IgD-negative memory B cell (primary cell): ENCODE measurements around the gene CBLN4. TPM values are rescaled to one million over a fixed set of nuclear protein-coding genes. Genes with fewer than 3 reads are reported as not detected.

Experiments
- H3K27ac Mint-ChIP-seq, 3 donors: one replicate each; pipeline ENCODE4 v1.8.0; 2020 to 2022; ENCODE audit warnings: mild to moderate bottlenecking in 3 of 3, mixed read lengths in 3 of 3, moderate library complexity in 1 of 3
- H3K27me3 Mint-ChIP-seq: one replicate; pipeline ENCODE4 v1.8.0; 2021; ENCODE audit warnings: mixed read lengths
- H3K36me3 Mint-ChIP-seq: one replicate; pipeline ENCODE4 v1.8.0; 2020; ENCODE audit warnings: mild to moderate bottlenecking, mixed read lengths
- H3K4me1 Mint-ChIP-seq, 3 donors: one replicate each; pipeline ENCODE4 v1.8.0; 2020 to 2022; ENCODE audit warnings: mixed read lengths in 3 of 3, mild to moderate bottlenecking in 1 of 3
- H3K4me3 Mint-ChIP-seq, 4 donors: one replicate each; pipeline ENCODE4 v1.8.0; 2020 to 2022; ENCODE audit warnings: mild to moderate bottlenecking in 4 of 4, mixed read lengths in 4 of 4, moderate library complexity in 3 of 4
- H3K9me3 Mint-ChIP-seq, 3 donors: one replicate each; pipeline ENCODE4 v1.8.0; 2020 to 2021; ENCODE audit warnings: mixed read lengths in 3 of 3, mild to moderate bottlenecking in 1 of 3
- polyA plus RNA-seq: library from polyadenylated mRNA; unstranded; fragments of 300-500 nt; fragmentation: Illumina TruSeq; gene quantifications from one replicate; pipeline ENCODE4 v1.2.3, GENCODE V29; 2021

Gene CBLN4
- polyA plus RNA-seq, 1 donor from 2014 or later: not detected

- Mint-ChIP-seq H3K36me3 (no peaks in the 10 kb centered on the region), H3K27me3 (no peaks in the 10 kb centered on the region), H3K9me3 (peaks cover 3 to 4% (median 3%) of the 10 kb centered on the region in 3 donors), H3K27ac (no peak overlapping the region), H3K4me1 (no peaks in the 10 kb centered on the region), H3K4me3 (no peak overlapping the region)
Observed at GRCh38 chr20:55977690-55978459, 27.4 kb downstream of the CBLN4 start.

DNA sequence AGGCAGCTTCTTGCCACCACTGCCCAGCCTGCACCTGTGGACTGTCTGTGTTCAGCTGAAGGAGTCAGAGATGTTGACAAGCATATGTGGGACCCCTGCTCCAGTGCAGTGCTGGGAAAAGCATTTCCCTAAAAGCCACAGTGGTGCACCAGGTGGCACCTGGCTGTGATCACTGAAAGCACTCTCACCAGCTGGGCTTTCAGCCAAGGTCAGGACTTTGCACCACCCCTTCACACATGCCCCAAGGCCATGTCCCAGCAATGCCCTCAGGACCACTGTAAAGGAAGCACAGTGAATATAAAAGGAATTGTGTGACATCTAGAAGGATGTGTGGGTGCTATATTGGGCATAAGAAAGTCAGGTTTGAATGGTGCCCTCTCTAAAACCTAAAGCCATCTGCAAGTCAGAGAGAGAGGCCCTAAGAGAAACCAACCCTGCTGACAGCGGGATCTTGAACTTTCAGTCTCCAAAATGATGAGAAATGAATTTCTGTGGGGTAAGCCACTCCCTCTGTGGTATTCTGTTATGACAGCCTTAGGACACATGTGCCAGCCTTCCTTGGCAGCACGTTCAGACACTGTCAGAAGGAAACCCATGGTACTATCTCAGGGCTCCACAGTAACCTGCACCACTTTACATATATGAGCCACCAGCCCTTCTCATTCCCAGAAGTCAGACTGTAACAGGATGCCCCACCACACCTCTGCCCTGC is 30.7 kb downstream of the CBLN4 start:
- Mint-ChIP-seq H3K36me3 (no peaks in the 10 kb centered on the region), H3K4me1 (no peaks in the 10 kb centered on the region), H3K27me3 (no peaks in the 10 kb centered on the region), H3K9me3 (peaks cover 2 to 8% (median 4%) of the 10 kb centered on the region in 3 donors), H3K27ac (no peak overlapping the region), H3K4me3 (no peak overlapping the region)

DNA sequence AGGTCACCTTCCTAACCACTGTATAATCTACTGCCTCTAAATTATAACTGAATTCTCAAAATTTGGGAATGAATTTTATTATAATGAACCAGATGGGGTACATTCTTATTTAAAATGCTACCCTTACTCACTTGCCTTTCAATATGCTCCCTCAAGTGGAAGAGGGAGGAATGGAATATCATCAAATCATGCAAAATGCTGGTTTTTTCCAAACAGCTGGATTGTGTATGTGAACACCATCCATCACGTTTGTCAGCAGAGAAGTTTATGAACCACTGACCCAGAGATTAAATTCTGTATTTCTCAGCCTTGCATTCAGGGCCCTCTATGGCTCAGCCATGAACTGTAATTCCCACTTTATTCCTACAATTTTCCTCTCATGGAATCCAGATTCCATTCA is 40.5 kb downstream of the CBLN4 start:
- Mint-ChIP-seq H3K27ac (no peak overlapping the region), H3K9me3 (peaks cover 3 to 10% (median 8%) of the 10 kb centered on the region in 3 donors), H3K4me1 (no peaks in the 10 kb centered on the region), H3K4me3 (no peak overlapping the region), H3K27me3 (no peaks in the 10 kb centered on the region), H3K36me3 (no peaks in the 10 kb centered on the region)

DNA sequence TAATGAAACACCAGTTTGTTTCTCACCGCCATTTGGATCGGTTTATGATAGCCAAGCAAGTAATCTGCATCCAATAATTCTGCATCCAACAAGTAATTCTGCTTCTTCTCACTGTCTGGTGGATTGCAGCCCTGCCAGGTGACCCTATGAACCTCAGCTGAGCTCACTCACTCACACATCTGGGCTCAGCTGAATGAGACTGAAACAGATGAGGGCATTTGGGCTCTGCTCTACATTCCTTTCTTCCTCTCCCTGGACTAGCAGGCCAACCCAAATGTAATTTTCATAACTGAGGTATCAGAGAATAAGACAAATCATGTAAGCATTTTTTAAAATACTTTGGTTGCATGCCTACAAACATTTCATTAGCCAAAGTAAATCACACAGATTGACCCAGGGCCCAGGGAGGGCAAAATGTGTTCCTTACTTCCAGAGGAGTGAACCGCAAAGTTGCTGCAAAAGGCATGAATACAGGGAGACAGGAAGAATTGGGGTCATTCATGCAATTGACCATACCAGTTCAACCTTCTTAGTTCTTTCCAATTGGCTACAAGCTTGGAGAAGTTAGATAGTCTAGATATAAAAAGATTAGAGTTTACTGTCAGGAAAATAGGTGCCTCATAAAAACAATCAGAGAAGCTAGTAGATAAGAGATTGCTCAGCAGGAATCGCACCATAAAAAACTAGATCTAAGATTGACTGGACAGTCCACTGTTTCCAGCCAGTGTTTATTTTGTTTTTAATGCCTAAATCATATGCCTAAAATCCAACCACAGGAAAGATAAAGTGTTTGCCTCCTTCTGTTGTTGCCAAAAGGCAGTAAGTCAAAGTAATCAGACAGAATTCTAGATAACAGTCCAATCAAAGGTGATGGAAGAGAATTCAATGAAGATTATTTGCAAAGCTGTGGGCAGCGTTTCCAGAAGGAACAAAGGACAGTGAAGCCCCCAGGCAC is 43.7 kb downstream of the CBLN4 start:
- H3K4me3 Mint-ChIP-seq: no peak overlapping the region
- H3K4me1 Mint-ChIP-seq: no peaks in the 10 kb centered on the region
- H3K27ac Mint-ChIP-seq: no peak overlapping the region
- H3K27me3 Mint-ChIP-seq: no peaks in the 10 kb centered on the region
- peaks cover under 1 to 11% (median 5%) of the 10 kb centered on the region in 3 donors for H3K9me3 Mint-ChIP-seq
- H3K36me3 Mint-ChIP-seq: no peaks in the 10 kb centered on the region

DNA sequence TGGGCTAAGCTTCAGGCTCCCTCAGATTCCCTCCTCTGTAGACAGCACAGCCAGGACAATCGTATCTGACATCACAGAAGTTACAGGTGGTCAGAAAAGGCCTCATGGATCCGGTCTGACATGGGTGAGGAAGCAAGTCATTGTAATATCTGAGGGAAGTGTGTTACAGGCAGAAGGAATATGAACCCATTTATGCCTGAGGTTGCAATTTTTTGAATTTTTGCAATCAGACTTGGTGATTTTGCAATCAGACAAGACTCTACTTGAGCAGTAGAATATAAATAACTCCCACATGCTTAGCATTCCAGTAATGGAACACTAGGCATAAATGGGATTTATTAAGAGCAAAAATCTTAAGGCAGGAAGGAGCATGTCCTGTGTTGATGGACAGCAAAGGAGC is 52.1 kb downstream of the CBLN4 start:
- Mint-ChIP-seq H3K36me3 (no peaks in the 10 kb centered on the region), H3K4me3 (no peak overlapping the region), H3K27ac (no peak overlapping the region), H3K27me3 (no peaks in the 10 kb centered on the region), H3K4me1 (no peaks in the 10 kb centered on the region), H3K9me3 (peaks cover 2 to 20% (median 9%) of the 10 kb centered on the region in 3 donors)

DNA sequence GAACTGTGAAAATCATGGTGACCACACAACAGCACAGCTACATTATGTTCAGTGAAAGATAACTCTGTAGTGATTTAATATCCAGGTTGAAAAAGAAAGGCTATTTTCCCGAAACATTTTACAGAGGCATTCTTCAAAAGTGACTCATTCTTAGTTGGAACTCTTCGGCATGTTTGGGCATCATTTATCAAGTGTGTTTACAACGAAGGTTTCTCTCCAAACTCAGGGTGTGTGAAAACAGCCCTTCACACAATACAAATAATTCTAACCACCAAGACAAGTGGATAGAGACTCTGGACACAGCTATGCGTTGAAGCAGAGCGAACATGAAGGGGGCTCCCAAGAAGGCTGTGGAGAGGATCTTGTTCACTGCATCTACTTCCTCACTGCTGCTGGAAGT is 57.6 kb downstream of the CBLN4 start:
- Mint-ChIP-seq H3K27ac (no peak overlapping the region), H3K36me3 (no peaks in the 10 kb centered on the region), H3K4me3 (no peak overlapping the region), H3K4me1 (no peaks in the 10 kb centered on the region), H3K9me3 (peaks cover 4 to 17% (median 10%) of the 10 kb centered on the region in 3 donors), H3K27me3 (no peaks in the 10 kb centered on the region)

Other genes starting within 250 kb of the CBLN4 start
- gene MC3R, start 243.2 kb upstream of the CBLN4 start, polyA plus RNA-seq: not detected